HepG2 (cell line): ENCODE results near the gene TMEM218. TPM values are rescaled to one million over a fixed set of nuclear protein-coding genes. Genes with fewer than 3 reads are reported as not detected.
A peak's percentile ranks its signal among the peaks of the same experiment; 100 is the strongest.

Experiments used
- ATAC-seq: fragments of 200-7000 bp; cut with Tn5 transposase; 3 replicates; pipeline ENCODE4 v1.9.1; 2020; ENCODE audit warnings: mild to moderate bottlenecking, moderate library complexity
- BruUV-seq: library from RNA; stranded (reverse); fragments of 400-500 nt; replicated peaks from 2 replicates; lab custom pipeline; 2021; lab: Mats Ljungman, UMichigan
- CTCF ChIA-PET: fragments of 300-600 bp; formaldehyde crosslinking; extraction: SDS; loops from one replicate; lab custom pipeline; 2021; ENCODE audit warnings: low total read pairs, inconsistent platforms, low intra/inter-chr PET ratio; lab: Yijun Ruan, JAX
- POLR2A ChIA-PET: fragments of 350-600 bp; sonication (Branson Sonifier 250); formaldehyde crosslinking; loops from one replicate; lab custom pipeline; 2020; ENCODE audit warnings: antibody characterized with exemption, inconsistent platforms; lab: Yijun Ruan, JAX
- DNase-seq: peaks from one replicate; pipeline ENCODE4 v3.0.0-alpha.2; 2015; ENCODE audit warnings: low spot score
- FAIRE-seq: peaks from 3 replicates; lab custom pipeline; 2011; peaks lifted over from hg19 to GRCh38; lab: Jason Lieb, UNC
- H2AFZ ChIP-seq: one replicate; pipeline ENCODE4 v1.6.1; 2011; ENCODE audit warnings: low read length, inconsistent platforms
- H3K27ac ChIP-seq: fragments of 300-600 bp; 3 replicates; pipeline ENCODE4 v1.8.0; 2011; ENCODE audit warnings: mixed run types, mild to moderate bottlenecking, mixed read lengths, low read length, inconsistent platforms; ENCODE audit not compliant: insufficient read depth; ENCODE audit errors: extremely low read length
- H3K27me3 ChIP-seq, 2 experiments: fragments of 200-600 bp in 1 of 2; 2 replicates in 1 of 2; 3 replicates in 1 of 2; pipeline versions ENCODE4 v1.6.0 to v1.8.0; 2011; ENCODE audit warnings: low read length in 2 of 2, mild to moderate bottlenecking in 2 of 2, moderate library complexity in 2 of 2, inconsistent platforms in 1 of 2; ENCODE audit not compliant: insufficient read depth in 2 of 2, control insufficient read depth in 1 of 2
- H3K36me3 ChIP-seq, 2 experiments: fragments of 200-600 bp in 1 of 2; replicated peaks in 1 of 2; 2 replicates in 1 of 2; 3 replicates in 1 of 2; pipeline versions ENCODE4 v1.5.1 to v1.8.0; 2011; ENCODE audit warnings: low read length in 2 of 2, inconsistent platforms in 1 of 2; ENCODE audit not compliant: insufficient read depth in 2 of 2, control insufficient read depth in 1 of 2
- H3K4me1 ChIP-seq: 2 replicates; pipeline ENCODE4 v1.5.1; 2012; ENCODE audit warnings: low read length, inconsistent platforms; ENCODE audit not compliant: insufficient read depth
- H3K4me2 ChIP-seq: 2 replicates; pipeline ENCODE4 v1.6.0; 2011; ENCODE audit warnings: low read depth, low read length, inconsistent platforms
- H3K4me3 ChIP-seq, 3 experiments: fragments of 200-600 bp in 1 of 3; sonication (generic), shearing (Covaris generic) in 1 of 3; replicated peaks in 1 of 3; 2 replicates each; pipeline ENCODE4 v1.5.1; 2011 to 2016; ENCODE audit warnings: low read length in 3 of 3, inconsistent platforms in 2 of 3, low read depth in 2 of 3, mild to moderate bottlenecking in 2 of 3, control low read depth in 1 of 3, mixed read lengths in 1 of 3; ENCODE audit not compliant: insufficient read depth in 1 of 3
- H3K79me2 ChIP-seq: one replicate; pipeline ENCODE4 v1.6.1; 2011; ENCODE audit warnings: low read length, inconsistent platforms; ENCODE audit not compliant: insufficient read depth
- H3K9ac ChIP-seq: 2 replicates; pipeline ENCODE4 v1.6.0; 2011; ENCODE audit warnings: mild to moderate bottlenecking, low read depth, low read length, inconsistent platforms; ENCODE audit not compliant: insufficient read depth
- H3K9me3 ChIP-seq: 2 replicates; pipeline ENCODE4 v1.5.1; 2012; ENCODE audit warnings: mild to moderate bottlenecking, low read length
- H4K20me1 ChIP-seq: 2 replicates; pipeline ENCODE4 v1.6.0; 2011; ENCODE audit warnings: inconsistent platforms, mild to moderate bottlenecking, low read length, moderate library complexity; ENCODE audit not compliant: insufficient read depth
- CHD4 ChIP-seq: fragments of 200-600 bp; sonication (generic); IDR thresholded peaks from 2 replicates; pipeline ENCODE4 v1.7.0; 2017; ENCODE audit warnings: mild to moderate bottlenecking, low read length, borderline replicate concordance
- ELF4 ChIP-seq: sonication (generic); formaldehyde crosslinking; IDR thresholded peaks from 2 replicates; pipeline ENCODE4 v1.5.0; 2020; ENCODE audit warnings: missing genetic modification reagents, mild to moderate bottlenecking, moderate library complexity, borderline replicate concordance
- KAT7 ChIP-seq: IDR thresholded peaks from 2 replicates; pipeline ENCODE4 v1.6.1; 2018; ENCODE audit warnings: borderline replicate concordance, missing compliant biosample characterization
- KAT8 ChIP-seq: IDR thresholded peaks from 2 replicates; pipeline ENCODE4 v1.6.1; 2016; ENCODE audit warnings: missing genetic modification reagents, missing compliant biosample characterization
- MED13 ChIP-seq: sonication (generic); formaldehyde crosslinking; IDR thresholded peaks from 2 replicates; pipeline ENCODE4 v1.5.0; 2020; ENCODE audit warnings: missing genetic modification reagents
- SP4 ChIP-seq: sonication (generic); formaldehyde crosslinking; IDR thresholded peaks from 2 replicates; pipeline ENCODE4 v1.8.1; 2023; ENCODE audit warnings: mild to moderate bottlenecking, missing genetic modification reagents
- ZBTB20 ChIP-seq: sonication (generic); formaldehyde crosslinking; IDR thresholded peaks from 2 replicates; pipeline ENCODE4 v1.8.1; 2023; ENCODE audit warnings: missing genetic modification reagents, low read depth, mild to moderate bottlenecking, borderline replicate concordance
- ZNF142 ChIP-seq: sonication (generic); formaldehyde crosslinking; IDR thresholded peaks from 2 replicates; pipeline ENCODE4 v1.4.0; 2020; ENCODE audit warnings: missing genetic modification reagents
- ZNF230 ChIP-seq: sonication (generic); formaldehyde crosslinking; IDR thresholded peaks from 2 replicates; pipeline ENCODE4 v1.4.0; 2020; ENCODE audit warnings: mild to moderate bottlenecking, missing genetic modification reagents
- ZNF292 ChIP-seq: sonication (generic); formaldehyde crosslinking; IDR thresholded peaks from 2 replicates; pipeline ENCODE4 v1.8.1; 2022; ENCODE audit warnings: mild to moderate bottlenecking, low read depth, missing genetic modification reagents, borderline replicate concordance
- ZNF383 ChIP-seq: sonication (generic); formaldehyde crosslinking; IDR thresholded peaks from 2 replicates; pipeline ENCODE4 v1.4.0; 2020; ENCODE audit warnings: missing genetic modification reagents, mild to moderate bottlenecking, borderline replicate concordance
- ZNF672 ChIP-seq: sonication (generic); formaldehyde crosslinking; IDR thresholded peaks from 2 replicates; pipeline ENCODE4 v1.8.1; 2022; ENCODE audit warnings: missing genetic modification reagents
- ZNF878 ChIP-seq: sonication (generic); formaldehyde crosslinking; IDR thresholded peaks from 2 replicates; pipeline ENCODE4 v1.8.1; 2023; ENCODE audit warnings: mild to moderate bottlenecking, missing genetic modification reagents, moderate library complexity
- ZNF891 ChIP-seq: sonication (generic); formaldehyde crosslinking; IDR thresholded peaks from 2 replicates; pipeline ENCODE4 v1.5.0; 2020; ENCODE audit warnings: mild to moderate bottlenecking, missing genetic modification reagents
- WGBS: methylation state at CpG from one replicate; pipeline ENCODE4 v1.1.6; 2017; ENCODE audit warnings: low lambda C conversion rate; 5-methylcytosine and 5-hydroxymethylcytosine counted together
- in situ Hi-C: cut with HindIII; loops from 2 replicates; pipeline ENCODE4 v1.10.0; 2017; ENCODE audit warnings: low pct_unique_long_range_greater_than_20kb; ENCODE audit not compliant: extremely low pct_ligation_motif_present
- intact Hi-C: fragments of 100-400 bp; cut with micrococcal nuclease; formaldehyde crosslinking; loops from one replicate; pipeline ENCODE4 v1.10.0; 2022; ENCODE audit not compliant: unreplicated experiment
- polyA plus RNA-seq, 8 experiments: library from polyadenylated mRNA; depleted of rRNA in 3 of 8; stranded (reverse) in 7 of 8; unstranded in 1 of 8; fragments of >200 nt; fragmentation: Illumina TruSeq in 4 of 8; extraction: Trizol in 4 of 8; gene quantifications; 2 replicates each; pipeline versions ENCODE4 v1.2.1 to v1.2.3, GENCODE V29; 2011 to 2016; ENCODE audit warnings: low read depth in 4 of 8, missing spikeins in 1 of 8, mixed read lengths in 1 of 8; ENCODE audit not compliant: insufficient read depth in 1 of 8
- total RNA-seq, 5 experiments: library from RNA; depleted of rRNA; stranded (reverse); fragments of >200 nt; fragmentation: Illumina TruSeq; extraction: Trizol; gene quantifications; 2 replicates each; pipeline ENCODE4 v1.2.3, GENCODE V29; 2016; ENCODE audit warnings: low read depth in 1 of 5
- TF ChIP-seq, protein P1 (sequence below): sonication (generic); formaldehyde crosslinking; IDR thresholded peaks from 2 replicates; pipeline ENCODE4 v1.4.0; 2020; ENCODE audit warnings: missing genetic modification reagents, borderline replicate concordance

Gene TMEM218
- total and polyA plus RNA-seq, 2 of the 13 experiments (the other 11 are each of a cell fraction or from before 2014, with no cell fraction given), result 11.8 to 14.0 TPM

DNA sequence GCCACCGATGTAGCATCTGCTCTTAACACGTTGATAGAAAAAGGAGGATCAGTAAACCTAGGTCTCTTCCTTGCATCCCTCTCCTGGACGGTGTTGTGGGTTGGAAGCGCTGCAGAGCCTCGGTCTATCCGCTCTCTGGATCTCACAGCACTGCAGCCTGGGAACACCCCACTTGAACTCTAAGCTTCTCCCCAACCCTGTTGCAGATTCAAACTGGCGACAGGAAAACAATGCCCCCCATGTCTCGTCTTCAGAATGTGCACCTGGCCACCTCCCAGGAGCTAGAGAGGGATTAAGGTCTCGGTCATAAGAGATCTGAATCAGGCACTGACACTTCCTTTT, 454 bp downstream of the TMEM218 start:
- Histone ChIP-seq H3K27me3 (no peaks in the 10 kb centered on the region; a peak in 1 of 5 replicates), H3K79me2 (peaks cover 3% of the 10 kb centered on the region), H3K27ac (peak overlapping the region; percentile 79), H3K4me3 (peak overlapping the region; percentile 72 to 94 (median 84)), H3K4me1 (peaks cover 14% of the 10 kb centered on the region), H3K9me3 (no peaks in the 10 kb centered on the region), H3K4me2 (peak overlapping the region; percentile 85), H3K9ac (peak overlapping the region; percentile 82), H3K36me3 (no peaks in the 10 kb centered on the region), H2AFZ (peak overlapping the region; percentile 73), H4K20me1 (no peaks in the 10 kb centered on the region)
- FAIRE-seq, result no peak
- ChIA-PET POLR2A (interaction anchor here (0.5 to 3.5 kb wide), 9 partner anchors 14 to 481 kb away, joined by 3 to 36 read pairs (median 5); partner anchors contain the start of genes CCDC15, SPA17 and STT3A), CTCF (interaction anchor here (0.9 kb wide), 1 partner anchor 13 kb away, joined by 4 read pairs; no protein-coding TSS in a partner anchor)
- ATAC-seq, result peak; percentile 53
- in situ Hi-C loops (no loop called here), intact Hi-C loops (loop anchor here (1.0 kb wide), 2 partner anchors 13 to 48 kb away; partner anchors contain the start of gene SLC37A2)
- peak; percentile 21 for DNase-seq
- 0% methylated on average over 8 of the region's 9 CpGs for WGBS
- TSS peak; percentile 78 for BruUV-seq
- no peak for TF ChIP-seq CHD4
- 0 out of 2 replicates have a peak, but pooled peaks have one; percentile 16 for TF ChIP-seq ZBTB20
- TF ChIP-seq ZNF292 (CRISPR knock-in tag), result peak; percentile 16; the same call in 1 of the 2 replicates
- TF ChIP-seq ZNF142 (CRISPR knock-in tag), result no peak
- 0 out of 2 replicates have a peak, but pooled peaks have one; percentile 42 for TF ChIP-seq KAT7 (CRISPR knock-in tag)
- TF ChIP-seq ELF4, result no peak
- no peak for TF ChIP-seq KAT8
- no peak for TF ChIP-seq SP4 (CRISPR knock-in tag)
- no peak for TF ChIP-seq ZNF383 (CRISPR knock-in tag)
- no peak for TF ChIP-seq ZNF672
- TF ChIP-seq ZNF230, result 0 out of 2 replicates have a peak, but pooled peaks have one; percentile 3
- 0 out of 2 replicates have a peak, but pooled peaks have one; percentile 36 for TF ChIP-seq ZNF878
- TF ChIP-seq MED13 (CRISPR knock-in tag), result no peak
- TF ChIP-seq, protein P1, sequence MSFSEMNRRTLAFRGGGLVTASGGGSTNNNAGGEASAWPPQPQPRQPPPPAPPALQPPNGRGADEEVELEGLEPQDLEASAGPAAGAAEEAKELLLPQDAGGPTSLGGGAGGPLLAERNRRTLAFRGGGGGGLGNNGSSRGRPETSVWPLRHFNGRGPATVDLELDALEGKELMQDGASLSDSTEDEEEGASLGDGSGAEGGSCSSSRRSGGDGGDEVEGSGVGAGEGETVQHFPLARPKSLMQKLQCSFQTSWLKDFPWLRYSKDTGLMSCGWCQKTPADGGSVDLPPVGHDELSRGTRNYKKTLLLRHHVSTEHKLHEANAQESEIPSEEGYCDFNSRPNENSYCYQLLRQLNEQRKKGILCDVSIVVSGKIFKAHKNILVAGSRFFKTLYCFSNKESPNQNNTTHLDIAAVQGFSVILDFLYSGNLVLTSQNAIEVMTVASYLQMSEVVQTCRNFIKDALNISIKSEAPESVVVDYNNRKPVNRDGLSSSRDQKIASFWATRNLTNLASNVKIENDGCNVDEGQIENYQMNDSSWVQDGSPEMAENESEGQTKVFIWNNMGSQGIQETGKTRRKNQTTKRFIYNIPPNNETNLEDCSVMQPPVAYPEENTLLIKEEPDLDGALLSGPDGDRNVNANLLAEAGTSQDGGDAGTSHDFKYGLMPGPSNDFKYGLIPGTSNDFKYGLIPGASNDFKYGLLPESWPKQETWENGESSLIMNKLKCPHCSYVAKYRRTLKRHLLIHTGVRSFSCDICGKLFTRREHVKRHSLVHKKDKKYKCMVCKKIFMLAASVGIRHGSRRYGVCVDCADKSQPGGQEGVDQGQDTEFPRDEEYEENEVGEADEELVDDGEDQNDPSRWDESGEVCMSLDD, result no peak
- TF ChIP-seq ZNF891 (CRISPR knock-in tag), result no peak
